Endothelial cell (in vitro differentiated cells): ENCODE results near the gene MAD2L1. TPM values are rescaled to one million over a fixed set of nuclear protein-coding genes. Genes with fewer than 3 reads are reported as not detected.

ENCODE experiments used
- DNase-seq: peaks from one replicate; pipeline ENCODE4 v3.0.0; 2021; ENCODE audit warnings: low spot score
- H3K27ac Mint-ChIP-seq: one replicate; pipeline ENCODE4 v1.8.0; 2021; ENCODE audit warnings: mixed read lengths, inconsistent platforms; ENCODE audit not compliant: unreplicated experiment
- H3K27me3 Mint-ChIP-seq: one replicate; pipeline ENCODE4 v1.8.0; 2021; ENCODE audit warnings: mild to moderate bottlenecking, moderate library complexity, mixed read lengths, inconsistent platforms; ENCODE audit not compliant: unreplicated experiment
- H3K36me3 Mint-ChIP-seq: one replicate; pipeline ENCODE4 v1.8.0; 2021; ENCODE audit warnings: mild to moderate bottlenecking, low read depth, mixed read lengths, inconsistent platforms; ENCODE audit not compliant: unreplicated experiment
- H3K4me1 Mint-ChIP-seq: one replicate; pipeline ENCODE4 v1.8.0; 2021; ENCODE audit warnings: mild to moderate bottlenecking, mixed read lengths, inconsistent platforms; ENCODE audit not compliant: unreplicated experiment
- H3K4me3 Mint-ChIP-seq: one replicate; pipeline ENCODE4 v1.8.0; 2021; ENCODE audit warnings: mild to moderate bottlenecking, mixed read lengths, inconsistent platforms; ENCODE audit not compliant: unreplicated experiment
- H3K9me3 Mint-ChIP-seq: one replicate; pipeline ENCODE4 v1.8.0; 2021; ENCODE audit warnings: mixed read lengths, inconsistent platforms; ENCODE audit not compliant: unreplicated experiment
- total RNA-seq: library from RNA; stranded (reverse); fragmentation: NEBNext Ultra II Directional; extraction: Animal tissue kit (Norgen Biotek cat#: 25700); gene quantifications from one replicate; pipeline ENCODE4 v1.2.1, GENCODE V29; 2021; ENCODE audit not compliant: unreplicated experiment
- TF ChIP-seq, protein P1 (sequence below): fragments of 200-600 bp; sonication (generic); IDR thresholded peaks from one replicate; pipeline ENCODE4 v1.5.0; 2021; ENCODE audit warnings: antibody characterized with exemption; ENCODE audit not compliant: unreplicated experiment

The MAD2L1 gene
- total RNA-seq, 1 donor from 2014 or later, result 11.1 TPM

DNA sequence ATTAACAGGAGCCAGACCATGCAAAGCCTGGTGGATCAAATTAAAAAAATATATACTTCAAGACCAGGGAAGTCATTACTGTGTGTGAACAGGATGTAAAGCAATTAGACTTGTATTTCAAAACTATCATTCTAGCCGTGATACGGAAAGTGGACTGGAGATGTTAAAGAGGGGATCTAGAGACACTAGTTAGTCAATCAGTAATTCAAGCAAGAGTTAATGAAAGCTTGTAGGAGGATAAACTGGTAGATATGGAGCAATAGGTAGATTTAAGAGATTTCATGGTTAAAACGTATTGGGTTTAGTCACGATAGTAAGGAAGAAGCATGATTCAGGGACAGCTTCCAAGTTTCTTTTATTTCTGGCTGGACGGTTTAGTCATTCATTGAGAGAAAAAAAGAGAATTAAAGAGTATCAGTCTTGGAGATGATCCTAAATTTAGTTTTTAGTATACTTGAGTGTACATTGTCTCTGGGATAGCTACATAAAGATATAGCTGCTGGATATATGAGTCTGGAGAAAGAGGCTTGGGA is 3.9 kb downstream of the MAD2L1 start:
- H3K4me3 Mint-ChIP-seq, result no peak overlapping the region
- peaks cover 4% of the 10 kb centered on the region for H3K27me3 Mint-ChIP-seq
- TF ChIP-seq, protein P1, sequence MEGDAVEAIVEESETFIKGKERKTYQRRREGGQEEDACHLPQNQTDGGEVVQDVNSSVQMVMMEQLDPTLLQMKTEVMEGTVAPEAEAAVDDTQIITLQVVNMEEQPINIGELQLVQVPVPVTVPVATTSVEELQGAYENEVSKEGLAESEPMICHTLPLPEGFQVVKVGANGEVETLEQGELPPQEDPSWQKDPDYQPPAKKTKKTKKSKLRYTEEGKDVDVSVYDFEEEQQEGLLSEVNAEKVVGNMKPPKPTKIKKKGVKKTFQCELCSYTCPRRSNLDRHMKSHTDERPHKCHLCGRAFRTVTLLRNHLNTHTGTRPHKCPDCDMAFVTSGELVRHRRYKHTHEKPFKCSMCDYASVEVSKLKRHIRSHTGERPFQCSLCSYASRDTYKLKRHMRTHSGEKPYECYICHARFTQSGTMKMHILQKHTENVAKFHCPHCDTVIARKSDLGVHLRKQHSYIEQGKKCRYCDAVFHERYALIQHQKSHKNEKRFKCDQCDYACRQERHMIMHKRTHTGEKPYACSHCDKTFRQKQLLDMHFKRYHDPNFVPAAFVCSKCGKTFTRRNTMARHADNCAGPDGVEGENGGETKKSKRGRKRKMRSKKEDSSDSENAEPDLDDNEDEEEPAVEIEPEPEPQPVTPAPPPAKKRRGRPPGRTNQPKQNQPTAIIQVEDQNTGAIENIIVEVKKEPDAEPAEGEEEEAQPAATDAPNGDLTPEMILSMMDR, result no peak
- H3K36me3 Mint-ChIP-seq, result no peaks in the 10 kb centered on the region
- H3K9me3 Mint-ChIP-seq, result no peaks in the 10 kb centered on the region
- peak overlapping the region; percentile 38 for H3K27ac Mint-ChIP-seq
- H3K4me1 Mint-ChIP-seq, result peaks cover 9% of the 10 kb centered on the region
- no peak for DNase-seq

DNA sequence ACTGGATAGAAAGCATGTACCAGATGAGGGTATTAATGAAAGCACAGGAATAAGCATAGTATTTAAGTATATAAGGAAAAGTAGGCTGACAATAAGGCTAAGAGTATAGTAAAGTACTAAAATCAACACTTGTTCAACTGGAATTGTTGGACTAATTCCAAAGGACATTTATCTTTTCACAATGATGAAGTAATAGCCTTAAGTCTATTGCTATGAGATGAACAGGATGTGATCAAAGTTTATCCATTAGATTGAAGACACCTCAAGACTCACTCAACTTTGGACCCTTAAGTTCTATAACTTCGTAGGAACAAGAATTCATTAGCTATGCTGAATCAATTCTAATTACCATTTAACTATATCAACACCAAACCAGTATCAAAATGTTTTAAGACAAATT is 7.6 kb downstream of the MAD2L1 start:
- TF ChIP-seq, protein P1, result no peak
- Mint-ChIP-seq H3K27me3 (no peaks in the 10 kb centered on the region), H3K9me3 (no peaks in the 10 kb centered on the region), H3K4me1 (peaks cover 10% of the 10 kb centered on the region), H3K36me3 (no peaks in the 10 kb centered on the region), H3K27ac (no peak overlapping the region), H3K4me3 (no peak overlapping the region)
- DNase-seq, result no peak

- TF ChIP-seq, protein P1, result no peak
- H3K27me3 Mint-ChIP-seq, result no peaks in the 10 kb centered on the region
- H3K27ac Mint-ChIP-seq, result no peak overlapping the region
- peaks cover 8% of the 10 kb centered on the region for H3K4me1 Mint-ChIP-seq
- no peaks in the 10 kb centered on the region for H3K9me3 Mint-ChIP-seq
- no peak overlapping the region for H3K4me3 Mint-ChIP-seq
- no peaks in the 10 kb centered on the region for H3K36me3 Mint-ChIP-seq
- DNase-seq, result no peak
These were observed 9.2 kb downstream of the MAD2L1 start for GRCh38 chr4:120057416-120057815.

DNA sequence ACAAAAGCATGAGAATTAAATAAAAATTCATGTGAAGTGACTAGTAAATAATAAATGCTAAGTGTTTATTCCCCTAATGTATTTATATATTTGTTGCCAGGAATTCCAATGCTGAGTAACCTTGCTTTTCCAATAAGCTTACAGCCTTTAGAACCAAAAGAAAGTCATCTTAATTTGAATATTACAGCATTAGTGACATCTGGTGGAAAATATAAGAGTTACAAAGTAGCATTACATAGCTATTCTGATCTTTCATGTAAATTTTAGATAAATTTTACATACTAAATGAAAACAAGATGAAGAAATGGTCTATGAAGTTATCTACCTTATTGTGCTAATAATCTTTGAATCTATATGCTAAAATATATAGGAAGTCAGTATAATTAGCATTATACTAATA is 10.4 kb downstream of the MAD2L1 start:
- DNase-seq, result no peak
- TF ChIP-seq, protein P1, result no peak
- H3K4me1 Mint-ChIP-seq, result peaks cover 8% of the 10 kb centered on the region
- no peaks in the 10 kb centered on the region for H3K9me3 Mint-ChIP-seq
- no peaks in the 10 kb centered on the region for H3K27me3 Mint-ChIP-seq
- peak overlapping the region; percentile 1 for H3K27ac Mint-ChIP-seq
- H3K36me3 Mint-ChIP-seq, result no peaks in the 10 kb centered on the region
- no peak overlapping the region for H3K4me3 Mint-ChIP-seq

DNA sequence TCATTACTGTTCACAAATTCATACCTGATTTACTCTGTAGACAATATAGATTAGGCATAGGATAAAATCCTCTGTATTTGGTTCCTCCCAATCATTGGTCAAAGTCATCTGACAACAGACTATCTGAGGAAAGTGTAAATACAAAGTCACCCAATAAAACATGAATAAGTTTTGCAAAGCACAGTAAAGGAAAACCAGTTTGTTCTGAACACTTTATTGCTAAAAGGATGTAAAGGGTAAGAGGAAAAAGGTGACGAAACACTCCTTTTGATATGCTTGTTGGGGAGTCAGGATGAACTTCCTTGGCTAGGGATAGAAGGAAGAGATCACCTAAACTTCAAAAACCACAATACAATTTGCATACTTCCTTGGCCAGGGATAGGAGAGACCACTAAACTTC is 10.9 kb downstream of the MAD2L1 start:
- H3K9me3 Mint-ChIP-seq, result no peaks in the 10 kb centered on the region
- no peaks in the 10 kb centered on the region for H3K36me3 Mint-ChIP-seq
- H3K4me3 Mint-ChIP-seq, result no peak overlapping the region
- H3K4me1 Mint-ChIP-seq, result peaks cover 8% of the 10 kb centered on the region
- DNase-seq, result no peak
- no peaks in the 10 kb centered on the region for H3K27me3 Mint-ChIP-seq
- TF ChIP-seq, protein P1, result no peak
- H3K27ac Mint-ChIP-seq, result peak overlapping the region; percentile 1
